ENCODE measurements around the gene REXO1. TPM values are rescaled to one million over a fixed set of nuclear protein-coding genes. Genes with fewer than 3 reads are reported as not detected.

REXO1 gene
- total and polyA plus RNA-seq, 9 of the 15 experiments (the other 6 are each of a cell fraction or from before 2014, with no cell fraction given) = 0.04 to 63.3 (median 15.8) TPM

GRCh38 chr19:1862424-1863327 lies 14.4 kb upstream of the REXO1 start (continued):
- peak; percentile 39; the same call in 1 of the 2 replicates for TF ChIP-seq FOXM1 (IDR thresholded peaks at IDR 0.05; ENCODE audit: low read depth)
- no peak for TF ChIP-seq FOXM1 (CRISPR knock-in tag; IDR thresholded peaks at IDR 0.05; ENCODE audit: low read depth)
- no peak for TF ChIP-seq ZBTB11 (CRISPR knock-in tag; IDR thresholded peaks at IDR 0.05)
- peak; percentile 7 for TF ChIP-seq HNRNPLL (IDR thresholded peaks at IDR 0.05; ENCODE audit: low read depth, low read length, poor library complexity, severe bottlenecking)
- TF ChIP-seq ZNF511 (CRISPR knock-in tag; IDR thresholded peaks at IDR 0.05) = no peak
- TF ChIP-seq, protein P1, sequence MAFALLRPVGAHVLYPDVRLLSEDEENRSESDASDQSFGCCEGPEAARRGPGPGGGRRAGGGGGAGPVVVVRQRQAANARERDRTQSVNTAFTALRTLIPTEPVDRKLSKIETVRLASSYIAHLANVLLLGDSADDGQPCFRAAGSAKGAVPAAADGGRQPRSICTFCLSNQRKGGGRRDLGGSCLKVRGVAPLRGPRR (CRISPR knock-in tag; IDR thresholded peaks at IDR 0.05) = no peak
- TF ChIP-seq E2F8 (IDR thresholded peaks at IDR 0.05; ENCODE audit: low read depth, partially characterized antibody) = peak; percentile 19
- TF ChIP-seq EP400 (IDR thresholded peaks at IDR 0.05) = peak; percentile 58; the same call in 1 of the 2 replicates
- TF ChIP-seq MXI1 (IDR thresholded peaks at IDR 0.05; ENCODE audit: low read depth, low read length) = peak; percentile 63; the same call in 1 of the 2 replicates
- TF ChIP-seq GTF2F1 (IDR thresholded peaks at IDR 0.05; ENCODE audit: low read depth, low read length) = no peak
- TF ChIP-seq POLR2G (IDR thresholded peaks at IDR 0.05; ENCODE audit: low read depth, low read length) = peak; percentile 47
- peak; percentile 83 to 98 for TF ChIP-seq SIN3A (IDR thresholded peaks at IDR 0.05; ENCODE audit: borderline replicate concordance in 2 of 2, control insufficient read depth in 1 of 2, low read depth in 2 of 2, low read length in 2 of 2)
- TF ChIP-seq L3MBTL2 (IDR thresholded peaks at IDR 0.05) = no peak
- no peak for TF ChIP-seq CREB5 (CRISPR knock-in tag; IDR thresholded peaks at IDR 0.05)
- peak; percentile 73; the same call in 1 of the 2 replicates for TF ChIP-seq MYC (IDR thresholded peaks at IDR 0.05; ENCODE audit: low read depth, low read length)
- TF ChIP-seq MYC (CRISPR knock-in tag; IDR thresholded peaks at IDR 0.05; ENCODE audit: borderline replicate concordance, low read depth) = no peak

All from K562 (cell line).